OCI-LY1 (cell line): ENCODE measurements around the gene OR10G4.

Experiments
- H2AFZ ChIP-seq: fragments of 200-600 bp; sonication (generic), shearing (Covaris generic); 2 replicates; pipeline ENCODE4 v1.6.0; 2014; ENCODE audit warnings: antibody characterized with exemption, mild to moderate bottlenecking, low read length
- H3F3A ChIP-seq: fragments of 200-600 bp; sonication (generic), shearing (Covaris generic); 2 replicates; pipeline ENCODE4 v1.6.0; 2014; ENCODE audit warnings: mild to moderate bottlenecking, antibody characterized with exemption, low read length, moderate library complexity; ENCODE audit not compliant: insufficient read depth
- H3K27ac ChIP-seq: fragments of 200-600 bp; sonication (generic); 2 replicates; pipeline ENCODE4 v1.5.1; 2014; ENCODE audit warnings: low read length, mixed run types, mild to moderate bottlenecking, low read depth; ENCODE audit not compliant: poor library complexity, severe bottlenecking
- H3K27me3 ChIP-seq: fragments of 200-600 bp; sonication (generic); 2 replicates; pipeline ENCODE4 v1.6.0; 2014; ENCODE audit warnings: antibody characterized with exemption, mild to moderate bottlenecking, low read length, moderate library complexity; ENCODE audit not compliant: insufficient read depth
- H3K36me3 ChIP-seq: fragments of 200-600 bp; sonication (generic); 2 replicates; pipeline ENCODE4 v1.6.1; 2014; ENCODE audit warnings: mild to moderate bottlenecking, antibody characterized with exemption, low read length, moderate library complexity, mixed read lengths; ENCODE audit not compliant: insufficient read depth
- H3K4me1 ChIP-seq: fragments of 200-600 bp; sonication (generic); 2 replicates; pipeline ENCODE4 v1.5.1; 2014; ENCODE audit warnings: mild to moderate bottlenecking, low read length, moderate library complexity; ENCODE audit not compliant: insufficient read depth, severe bottlenecking
- H3K4me2 ChIP-seq: fragments of 200-600 bp; sonication (generic), shearing (Covaris generic); 2 replicates; pipeline ENCODE4 v1.6.1; 2014; ENCODE audit warnings: low read length
- H3K4me3 ChIP-seq: fragments of 200-600 bp; sonication (generic); 2 replicates; pipeline ENCODE4 v1.5.1; 2014; ENCODE audit warnings: low read length, low read depth, mild to moderate bottlenecking, mixed read lengths; ENCODE audit not compliant: poor library complexity, severe bottlenecking
- H3K79me2 ChIP-seq: fragments of 200-600 bp; shearing (Covaris generic); 2 replicates; pipeline ENCODE4 v1.6.1; 2016; ENCODE audit warnings: mixed run types, low read length, mixed read lengths; ENCODE audit not compliant: insufficient read depth
- H3K9ac ChIP-seq: fragments of 200-600 bp; sonication (generic), shearing (Covaris generic); 2 replicates; pipeline ENCODE4 v1.6.1; 2014; ENCODE audit warnings: mild to moderate bottlenecking, low read length, mixed read lengths
- H3K9me2 ChIP-seq: fragments of 200-600 bp; sonication (generic), shearing (Covaris generic); 2 replicates; pipeline ENCODE4 v1.6.1; 2014; ENCODE audit warnings: low read depth, mild to moderate bottlenecking, low read length, mixed read lengths
- H3K9me3 ChIP-seq: fragments of 200-600 bp; shearing (Covaris generic); 2 replicates; pipeline ENCODE4 v1.6.1; 2014; ENCODE audit warnings: low read length, mixed read lengths
- H4K20me1 ChIP-seq: fragments of 200-600 bp; sonication (generic), shearing (Covaris generic); 2 replicates; pipeline ENCODE4 v1.6.0; 2016; ENCODE audit warnings: mild to moderate bottlenecking, low read length; ENCODE audit not compliant: insufficient read depth
- CTCF ChIP-seq: fragments of 200-600 bp; sonication (generic), shearing (Covaris generic); IDR thresholded peaks from 2 replicates; pipeline ENCODE4 v1.5.1; 2017; ENCODE audit warnings: mild to moderate bottlenecking, antibody characterized with exemption, low read length, moderate library complexity, mixed read lengths
- EZH2 ChIP-seq: fragments of 200-600 bp; sonication (generic), shearing (Covaris generic); IDR thresholded peaks from 2 replicates; pipeline ENCODE4 v1.8.0; 2017; ENCODE audit warnings: borderline replicate concordance, mixed run types, mild to moderate bottlenecking, antibody characterized with exemption, low read length, moderate library complexity, mixed read lengths

Gene OR10G4

GRCh38 chr11:124026498-124026897 lies 13.7 kb downstream of the OR10G4 start, which contains the start of gene OR10G8:
OR10G8 (plus strand) TSS chr11:124026798; CDS start chr11:124029623, 2,825 bp downstream.
- H3K4me1 ChIP-seq, result no peaks in the 10 kb centered on the region
- no peak within 1 kb of the TSS for H3K9ac ChIP-seq
- no peaks in the 10 kb centered on the region for H3K9me2 ChIP-seq
- no peaks in the 10 kb centered on the region for H3K27me3 ChIP-seq
- no peaks in the 10 kb centered on the region for H3F3A ChIP-seq
- no peak within 1 kb of the TSS for H2AFZ ChIP-seq
- no peaks in the 10 kb centered on the region for H3K79me2 ChIP-seq
- H3K4me3 ChIP-seq, result no peak within 1 kb of the TSS
- no peak for TF ChIP-seq CTCF
- no peak for TF ChIP-seq EZH2
- no peak within 1 kb of the TSS for H3K4me2 ChIP-seq
- no peaks in the 10 kb centered on the region for H4K20me1 ChIP-seq
- no peaks in the 10 kb centered on the region for H3K36me3 ChIP-seq
- H3K27ac ChIP-seq, result no peak within 1 kb of the TSS
- H3K9me3 ChIP-seq, result no peaks in the 10 kb centered on the region

GRCh38 chr11:124036666-124037065 lies 23.9 kb downstream of the OR10G4 start:
- TF ChIP-seq EZH2 (no peak), CTCF (no peak)
- Histone ChIP-seq H3K4me3 (no peak overlapping the region), H3K27me3 (no peaks in the 10 kb centered on the region), H3K4me1 (no peaks in the 10 kb centered on the region), H3K79me2 (no peaks in the 10 kb centered on the region), H3K9me3 (no peaks in the 10 kb centered on the region), H3K9ac (no peak overlapping the region), H3K9me2 (no peaks in the 10 kb centered on the region), H2AFZ (no peak overlapping the region), H3K4me2 (no peak overlapping the region), H3F3A (no peaks in the 10 kb centered on the region), H3K36me3 (no peaks in the 10 kb centered on the region), H4K20me1 (no peaks in the 10 kb centered on the region), H3K27ac (no peak overlapping the region)

GRCh38 chr11:124039557-124039956 lies 26.8 kb downstream of the OR10G4 start:
- Histone ChIP-seq H3K9ac (no peak overlapping the region), H3K27me3 (no peaks in the 10 kb centered on the region), H2AFZ (no peak overlapping the region), H3K4me3 (no peak overlapping the region), H3K79me2 (no peaks in the 10 kb centered on the region), H3K4me2 (no peak overlapping the region), H3F3A (no peaks in the 10 kb centered on the region), H3K9me3 (no peaks in the 10 kb centered on the region), H3K4me1 (no peaks in the 10 kb centered on the region), H3K9me2 (no peaks in the 10 kb centered on the region), H3K27ac (no peak overlapping the region), H3K36me3 (no peaks in the 10 kb centered on the region), H4K20me1 (no peaks in the 10 kb centered on the region)
- TF ChIP-seq EZH2, result no peak
- no peak for TF ChIP-seq CTCF
